LNCaP clone FGC (cell line): ENCODE results near the gene IKZF4.
"Not testable (repeated sequence)": the region's sequence is repeated elsewhere in the genome, so short reads cannot be mapped to it uniquely, and the experiment has no call there.

Experiments
- DNase-seq: peaks from one replicate; pipeline ENCODE4 v3.0.0-alpha.2; 2011; ENCODE audit warnings: low read depth
- H3K4me3 ChIP-seq: 2 replicates; pipeline ENCODE4 v1.5.1; 2011; ENCODE audit warnings: mild to moderate bottlenecking, low read depth, low read length, control low read depth
- TF ChIP-seq, protein P1 (sequence below): IDR thresholded peaks from 2 replicates; pipeline ENCODE4 v1.5.1; 2012; ENCODE audit warnings: mild to moderate bottlenecking; ENCODE audit not compliant: control insufficient read depth, insufficient read depth; ENCODE audit errors: extremely low read depth

IKZF4 gene

DNA sequence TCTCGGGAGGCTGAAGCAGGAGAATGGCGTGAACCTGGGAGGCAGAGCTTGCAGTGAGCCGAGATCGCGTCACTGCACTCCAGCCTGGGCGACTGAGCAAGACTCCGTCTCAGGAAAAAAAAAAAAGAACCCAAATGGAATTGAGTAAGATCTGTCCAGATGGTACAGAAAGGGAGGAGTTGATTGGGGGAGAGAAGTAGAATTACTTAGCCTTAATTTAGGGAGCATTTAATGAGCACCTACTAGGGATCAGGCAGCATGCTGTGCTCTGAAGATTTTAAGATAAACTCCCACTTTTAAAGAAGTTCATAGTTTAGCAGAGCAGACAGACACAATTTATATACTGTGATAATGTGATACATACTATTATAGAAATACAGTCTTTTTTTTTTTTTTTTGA lies 42.5 kb upstream of the IKZF4 start:
- DNase-seq = no peak
- TF ChIP-seq, protein P1, sequence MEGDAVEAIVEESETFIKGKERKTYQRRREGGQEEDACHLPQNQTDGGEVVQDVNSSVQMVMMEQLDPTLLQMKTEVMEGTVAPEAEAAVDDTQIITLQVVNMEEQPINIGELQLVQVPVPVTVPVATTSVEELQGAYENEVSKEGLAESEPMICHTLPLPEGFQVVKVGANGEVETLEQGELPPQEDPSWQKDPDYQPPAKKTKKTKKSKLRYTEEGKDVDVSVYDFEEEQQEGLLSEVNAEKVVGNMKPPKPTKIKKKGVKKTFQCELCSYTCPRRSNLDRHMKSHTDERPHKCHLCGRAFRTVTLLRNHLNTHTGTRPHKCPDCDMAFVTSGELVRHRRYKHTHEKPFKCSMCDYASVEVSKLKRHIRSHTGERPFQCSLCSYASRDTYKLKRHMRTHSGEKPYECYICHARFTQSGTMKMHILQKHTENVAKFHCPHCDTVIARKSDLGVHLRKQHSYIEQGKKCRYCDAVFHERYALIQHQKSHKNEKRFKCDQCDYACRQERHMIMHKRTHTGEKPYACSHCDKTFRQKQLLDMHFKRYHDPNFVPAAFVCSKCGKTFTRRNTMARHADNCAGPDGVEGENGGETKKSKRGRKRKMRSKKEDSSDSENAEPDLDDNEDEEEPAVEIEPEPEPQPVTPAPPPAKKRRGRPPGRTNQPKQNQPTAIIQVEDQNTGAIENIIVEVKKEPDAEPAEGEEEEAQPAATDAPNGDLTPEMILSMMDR = no peak
- no peak overlapping the region for H3K4me3 ChIP-seq

DNA sequence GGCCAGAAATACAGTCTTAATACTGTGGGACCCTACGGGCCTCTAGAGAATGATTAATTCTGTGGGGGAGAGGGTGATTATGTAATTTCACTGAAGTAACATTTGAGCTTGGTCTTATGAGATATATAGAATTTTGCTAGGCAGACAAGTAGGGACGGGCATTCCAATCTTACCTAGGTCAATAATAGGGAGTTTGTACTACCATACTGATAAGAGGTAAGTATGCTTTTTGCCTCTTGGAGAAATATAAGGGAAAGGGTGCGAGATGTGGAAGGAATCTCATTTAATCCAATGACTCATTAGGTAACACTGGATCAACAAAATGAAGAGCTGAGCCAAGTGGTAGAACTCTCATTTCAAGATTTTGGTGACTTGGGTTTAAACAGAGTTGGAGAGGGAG lies 41.8 kb upstream of the IKZF4 start:
- H3K4me3 ChIP-seq = no peak overlapping the region
- DNase-seq = no peak
- TF ChIP-seq, protein P1 = no peak

DNA sequence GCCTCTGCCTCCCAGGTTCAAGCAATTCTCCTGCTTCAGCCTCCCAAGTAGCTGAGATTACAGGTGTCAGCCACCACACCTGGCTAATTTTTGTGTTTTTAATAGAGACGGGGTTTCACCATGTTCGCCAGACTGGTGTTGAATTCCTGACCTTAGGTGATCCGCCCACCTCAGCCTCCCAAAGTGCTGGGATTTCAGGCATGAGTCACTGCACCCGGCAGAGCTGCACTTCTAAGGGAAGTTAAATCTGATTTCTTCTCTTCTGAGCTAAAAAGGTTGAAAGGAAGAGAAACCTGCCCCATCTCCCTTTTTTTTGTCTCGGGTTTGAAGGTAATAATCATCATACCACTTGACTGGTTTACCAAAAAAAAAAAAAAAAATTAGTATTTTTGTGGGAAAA lies 39.0 kb upstream of the IKZF4 start:
- H3K4me3 ChIP-seq, DNase-seq: not testable (repeated sequence)

DNA sequence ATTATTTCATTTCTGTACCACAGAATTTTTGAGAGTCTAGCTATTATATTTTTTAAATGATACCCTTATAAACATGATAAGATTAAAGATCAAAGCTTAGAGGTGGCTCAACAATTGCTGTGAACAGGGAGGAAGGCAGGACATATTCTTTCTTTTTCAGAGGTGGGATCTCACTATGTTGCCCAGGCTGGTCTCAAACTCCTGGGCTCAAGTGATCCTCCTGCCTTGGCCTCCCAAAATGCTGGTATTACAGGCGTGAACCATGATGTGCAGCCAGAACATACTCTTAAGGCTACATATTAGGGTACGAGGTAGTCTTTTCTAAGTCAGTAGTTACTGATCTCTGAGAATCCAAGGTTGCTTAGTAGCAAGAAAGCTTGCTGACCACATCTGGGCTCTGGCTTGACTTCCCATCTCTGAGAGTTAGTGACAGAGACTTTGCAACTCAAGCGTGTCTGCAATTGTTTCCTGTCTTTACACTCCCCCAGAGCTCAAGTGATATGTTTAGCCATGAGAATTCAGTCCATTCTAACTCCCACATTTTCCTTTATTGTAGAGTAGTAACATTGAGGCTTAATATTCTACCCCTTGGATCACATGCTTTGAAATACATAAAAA lies 38.4 kb upstream of the IKZF4 start:
- H3K4me3 ChIP-seq = no peak overlapping the region
- DNase-seq = no peak
- TF ChIP-seq, protein P1 = no peak

DNA sequence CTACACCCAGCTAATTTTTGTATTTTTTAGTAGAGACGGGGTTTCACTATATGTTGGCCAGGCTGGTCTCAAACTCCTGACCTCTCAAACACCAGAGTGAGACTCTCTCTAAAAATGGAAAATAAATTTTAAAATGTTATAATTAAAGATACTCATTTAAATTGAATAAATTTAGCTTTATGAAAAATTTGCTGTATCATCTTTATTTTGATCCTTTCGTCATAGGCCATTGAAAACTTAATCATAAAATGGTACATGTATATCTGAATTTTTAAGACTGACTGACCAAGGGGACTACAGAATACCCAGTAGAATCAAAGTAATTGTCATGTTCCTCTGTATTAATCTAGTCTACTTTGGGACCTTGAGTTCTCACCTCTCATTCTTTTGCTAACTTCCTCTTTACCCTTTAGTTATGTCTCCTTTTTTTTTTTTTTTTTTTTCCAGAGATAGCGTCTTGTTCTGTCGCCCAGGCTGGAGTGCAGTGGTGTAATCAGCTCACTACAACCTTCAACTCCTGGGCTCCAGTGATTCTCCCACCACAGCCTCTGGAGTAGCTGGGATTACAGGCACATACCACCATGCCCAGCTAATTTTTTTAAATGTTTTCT lies 37.5 kb upstream of the IKZF4 start:
- no peak overlapping the region for H3K4me3 ChIP-seq
- no peak for DNase-seq
- TF ChIP-seq, protein P1 = no peak

DNA sequence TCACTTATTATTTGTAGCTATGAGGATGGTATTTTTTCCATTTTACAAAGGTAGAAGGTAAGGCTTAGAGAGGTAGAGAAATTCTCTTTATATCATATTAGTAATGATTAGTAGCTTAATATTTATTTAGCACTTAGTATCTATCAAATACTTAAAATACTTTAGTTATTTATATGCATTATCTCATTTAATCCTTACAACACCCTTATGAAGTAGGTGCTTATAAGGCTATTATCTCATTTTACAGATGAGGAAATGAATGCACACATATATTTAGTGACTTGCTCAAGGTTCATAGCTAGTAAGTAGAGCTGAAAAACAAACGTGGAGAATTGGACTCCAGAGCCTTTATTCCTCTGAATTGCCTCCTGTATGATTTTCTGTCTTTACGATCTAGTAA lies 36.0 kb upstream of the IKZF4 start:
- TF ChIP-seq, protein P1 = no peak
- DNase-seq = no peak
- no peak overlapping the region for H3K4me3 ChIP-seq

DNA sequence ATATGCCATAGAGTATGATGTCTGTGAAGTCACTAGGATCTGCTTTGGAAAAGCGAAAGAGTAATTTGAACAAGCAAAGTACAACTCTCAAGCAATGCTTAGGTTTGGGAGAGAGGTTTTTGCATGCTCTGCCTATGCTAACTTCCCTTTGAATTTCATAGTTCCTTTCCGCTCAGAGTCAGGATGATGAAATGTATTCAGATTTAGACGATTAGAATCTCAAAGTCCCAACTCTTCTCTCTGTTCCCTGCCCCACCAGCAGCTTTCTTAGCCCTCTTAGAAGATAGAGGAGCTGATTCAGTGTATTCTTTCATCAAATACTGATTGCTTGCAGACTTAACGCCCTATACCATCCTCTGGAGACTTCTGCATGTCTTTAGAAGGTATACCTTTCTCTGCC lies 35.5 kb upstream of the IKZF4 start:
- no peak overlapping the region for H3K4me3 ChIP-seq
- no peak for DNase-seq
- TF ChIP-seq, protein P1 = no peak

DNA sequence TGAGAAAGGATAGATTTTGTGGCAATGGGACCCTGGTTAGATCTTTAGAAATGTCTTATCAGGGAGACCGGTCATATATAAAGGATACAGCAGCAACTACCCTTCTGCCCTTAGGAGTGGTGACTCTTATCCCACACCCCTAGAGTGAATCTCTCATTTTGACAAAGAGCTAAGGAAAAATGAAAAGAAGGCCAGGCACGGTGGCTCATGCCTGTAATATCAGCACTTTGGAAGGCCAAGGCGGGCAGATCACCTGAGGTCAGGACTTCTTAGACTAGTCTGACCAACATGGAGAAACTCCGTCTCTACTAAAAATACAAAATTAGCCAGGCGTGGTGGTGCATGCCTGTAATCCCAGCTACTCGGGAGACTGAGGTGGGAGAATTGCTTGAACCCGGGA lies 34.9 kb upstream of the IKZF4 start:
- H3K4me3 ChIP-seq, DNase-seq: not testable (repeated sequence)
